IMR-90 (cell line): Measurements from ENCODE around the gene SPSB2. TPM values are rescaled to one million over a fixed set of nuclear protein-coding genes. Genes with fewer than 3 reads are reported as not detected.
"Not testable (repeated sequence)": the region's sequence is repeated elsewhere in the genome, so short reads cannot be mapped to it uniquely, and the experiment has no call there.

Experiments used
- ATAC-seq: fragments of 200-7000 bp; cut with Tn5 transposase; 2 replicates; pipeline ENCODE4 v1.9.1; 2020; ENCODE audit warnings: low read depth, mild to moderate bottlenecking, moderate library complexity
- BruUV-seq: library from RNA; stranded (reverse); fragments of 400-500 nt; replicated peaks from 2 replicates; lab custom pipeline; 2021; lab: Mats Ljungman, UMichigan
- CTCF ChIA-PET: fragments of 300-600 bp; formaldehyde crosslinking; extraction: SDS; loops from one replicate; lab custom pipeline; 2021; ENCODE audit warnings: antibody characterized with exemption; lab: Yijun Ruan, JAX
- POLR2A ChIA-PET: fragments of 300-600 bp; sonication (Branson Sonifier 250); formaldehyde crosslinking; loops from one replicate; lab custom pipeline; 2022; ENCODE audit warnings: antibody characterized with exemption; ENCODE audit not compliant: unreplicated experiment; lab: Charles Lee
- DNase-seq: peaks from one replicate; pipeline ENCODE4 v3.0.0; 2013
- H2AFZ ChIP-seq: replicated peaks from 2 replicates; pipeline ENCODE3; 2013; ENCODE audit warnings: low read length, mild to moderate bottlenecking; ENCODE audit not compliant: poor library complexity
- H2AK5ac ChIP-seq: 2 replicates; pipeline ENCODE4 v1.6.1; 2013; ENCODE audit warnings: low read depth, low read length, inconsistent platforms
- H2AK9ac ChIP-seq: replicated peaks from 2 replicates; pipeline ENCODE3; 2013; ENCODE audit warnings: mild to moderate bottlenecking, low read depth, low read length, moderate library complexity; ENCODE audit not compliant: poor library complexity
- H2BK120ac ChIP-seq: 2 replicates; pipeline ENCODE4 v1.6.1; 2013; ENCODE audit warnings: low read depth, low read length, inconsistent platforms
- H2BK15ac ChIP-seq: 3 replicates; pipeline ENCODE4 v1.6.1; 2013; ENCODE audit warnings: low read depth, low read length, inconsistent platforms
- H2BK20ac ChIP-seq: 2 replicates; pipeline ENCODE4 v1.6.1; 2013; ENCODE audit warnings: low read depth, mild to moderate bottlenecking, inconsistent platforms, low read length, moderate library complexity
- H2BK5ac ChIP-seq: 2 replicates; pipeline ENCODE4 v1.6.1; 2013; ENCODE audit warnings: mild to moderate bottlenecking, low read depth, low read length, inconsistent platforms; ENCODE audit not compliant: poor library complexity, severe bottlenecking
- H3K14ac ChIP-seq: replicated peaks from 2 replicates; pipeline ENCODE4 v1.6.1; 2013; ENCODE audit warnings: low read depth, low read length, inconsistent platforms
- H3K18ac ChIP-seq: 2 replicates; pipeline ENCODE4 v1.6.1; 2013; ENCODE audit warnings: low read depth, low read length, control low read depth
- H3K23ac ChIP-seq: 2 replicates; pipeline ENCODE4 v1.6.1; 2013; ENCODE audit warnings: low read depth, low read length, inconsistent platforms
- H3K27ac ChIP-seq: 2 replicates; pipeline ENCODE4 v1.5.1; 2013; ENCODE audit warnings: mild to moderate bottlenecking, control low read depth, low read length; ENCODE audit not compliant: insufficient read depth
- H3K27me3 ChIP-seq: 2 replicates; pipeline ENCODE4 v1.6.1; 2013; ENCODE audit warnings: low read length; ENCODE audit not compliant: control insufficient read depth, insufficient read depth
- H3K36me3 ChIP-seq: 2 replicates; pipeline ENCODE4 v1.6.1; 2013; ENCODE audit warnings: low read length, mixed read lengths; ENCODE audit not compliant: control insufficient read depth, insufficient read depth
- H3K4ac ChIP-seq: 2 replicates; pipeline ENCODE4 v1.6.1; 2013; ENCODE audit warnings: low read depth, low read length, inconsistent platforms
- H3K4me1 ChIP-seq: 2 replicates; pipeline ENCODE4 v1.6.1; 2013; ENCODE audit warnings: low read length, mixed read lengths; ENCODE audit not compliant: control insufficient read depth, insufficient read depth
- H3K4me2 ChIP-seq: 2 replicates; pipeline ENCODE4 v1.6.1; 2013; ENCODE audit warnings: low read depth, mild to moderate bottlenecking, control low read depth, low read length, moderate library complexity
- H3K4me3 ChIP-seq: 2 replicates; pipeline ENCODE4 v1.5.1; 2013; ENCODE audit warnings: low read depth, mild to moderate bottlenecking, control low read depth, low read length, moderate library complexity; ENCODE audit not compliant: insufficient read depth
- H3K56ac ChIP-seq: 2 replicates; pipeline ENCODE4 v1.6.1; 2013; ENCODE audit warnings: low read length, inconsistent platforms; ENCODE audit not compliant: insufficient read depth; ENCODE audit errors: extremely low read depth
- H3K79me1 ChIP-seq, 2 experiments: 2 replicates each; pipeline ENCODE4 v1.6.1; 2013; ENCODE audit warnings: low read length in 2 of 2, inconsistent platforms in 1 of 2, low read depth in 1 of 2
- H3K9ac ChIP-seq: 2 replicates; pipeline ENCODE4 v1.6.1; 2013; ENCODE audit warnings: low read depth, low read length, control low read depth
- H3K9me1 ChIP-seq: 2 replicates; pipeline ENCODE4 v1.6.1; 2013; ENCODE audit warnings: low read length, inconsistent platforms; ENCODE audit not compliant: insufficient read depth
- H3K9me3 ChIP-seq: 2 replicates; pipeline ENCODE4 v1.6.1; 2013; ENCODE audit warnings: low read length; ENCODE audit not compliant: control insufficient read depth, insufficient read depth
- H4K20me1 ChIP-seq: 2 replicates; pipeline ENCODE4 v1.6.1; 2013; ENCODE audit warnings: low read length, inconsistent platforms; ENCODE audit not compliant: insufficient read depth
- H4K5ac ChIP-seq: 2 replicates; pipeline ENCODE4 v1.6.1; 2013; ENCODE audit warnings: mild to moderate bottlenecking, low read depth, low read length, control low read depth
- H4K8ac ChIP-seq, 2 experiments: 2 replicates each; pipeline ENCODE4 v1.6.1; 2013; ENCODE audit warnings: low read depth in 2 of 2, low read length in 2 of 2, control low read depth in 1 of 2, inconsistent platforms in 1 of 2
- H4K91ac ChIP-seq: 2 replicates; pipeline ENCODE4 v1.6.1; 2013; ENCODE audit warnings: low read depth, low read length, inconsistent platforms; ENCODE audit not compliant: insufficient read depth
- CEBPB ChIP-seq: IDR thresholded peaks from 2 replicates; pipeline ENCODE4 v1.6.1; 2012; ENCODE audit warnings: low read depth, low read length, improper control_type of control experiment
- CTCF ChIP-seq: conservative IDR thresholded peaks from 2 replicates; pipeline ENCODE4 v1.5.1; 2012; ENCODE audit warnings: mild to moderate bottlenecking, low read depth, low read length, improper control_type of control experiment
- NFE2L2 ChIP-seq: fragments of 150-350 bp; IDR thresholded peaks from 2 replicates; pipeline ENCODE4 v1.6.1; 2016; ENCODE audit warnings: low read depth, mild to moderate bottlenecking, low read length
- RCOR1 ChIP-seq: IDR thresholded peaks from 2 replicates; pipeline ENCODE4 v1.6.1; 2012; ENCODE audit warnings: mild to moderate bottlenecking, low read length, improper control_type of control experiment; ENCODE audit not compliant: insufficient replicate concordance
- WGBS, 2 experiments: methylation state at CpG; one replicate each; pipeline versions ENCODE4 v1.1.5 to v1.1.7; 2013; ENCODE audit warnings: missing lambda C conversion rate in 2 of 2; ENCODE audit not compliant: insufficient read length in 1 of 2; ENCODE audit errors: extremely low coverage in 2 of 2; 5-methylcytosine and 5-hydroxymethylcytosine counted together
- dilution Hi-C: fragments of 300-500 bp; cut with HindIII; formaldehyde crosslinking; loops from one replicate; pipeline ENCODE4 v1.14.3; 2018; ENCODE audit warnings: low sequenced_read_pairs; ENCODE audit not compliant: unreplicated experiment
- in situ Hi-C: fragments of 300-500 bp; cut with MboI; formaldehyde crosslinking; loops from 3 replicates; pipeline ENCODE4 v1.14.3; 2019; ENCODE audit warnings: low sequenced_read_pairs, inconsistent platforms, mixed read lengths
- intact Hi-C: fragments of 100-400 bp; cut with micrococcal nuclease; formaldehyde crosslinking; loops from 2 replicates; pipeline ENCODE4 v1.10.0; 2022
- polyA plus RNA-seq, 3 experiments: library from polyadenylated mRNA; depleted of rRNA; stranded (reverse); fragments of >200 nt; gene quantifications; 2 replicates each; pipeline ENCODE4 v1.2.3, GENCODE V29; 2012; ENCODE audit warnings: low replicate concordance in 1 of 3
- total RNA-seq: library from RNA; depleted of rRNA; stranded (reverse); fragments of >200 nt; gene quantifications from 2 replicates; pipeline ENCODE4 v1.2.3, GENCODE V29; 2012

Gene SPSB2
- total and polyA plus RNA-seq, 2 of the 4 experiments (the other 2 are of a cell fraction), result 1.3 to 4.1 TPM

- Histone ChIP-seq H3K36me3 (peaks cover 17% of the 10 kb centered on the region), H2BK120ac (no peak overlapping the region), H3K9me3 (no peaks in the 10 kb centered on the region), H3K27me3 (no peaks in the 10 kb centered on the region), H3K14ac (no peak overlapping the region), H4K8ac (no peak overlapping the region), H2BK5ac (no peak overlapping the region), H2BK20ac (no peak overlapping the region), H3K27ac (no peak overlapping the region), H3K9me1 (0 out of 2 replicates have a peak, but pooled peaks cover 6% of the 10 kb centered on the region), H3K4me2 (no peak overlapping the region), H2BK15ac (no peak overlapping the region), H3K23ac (no peak overlapping the region), H4K91ac (no peak overlapping the region), H3K4me3 (no peak overlapping the region), H3K4me1 (no peaks in the 10 kb centered on the region), H3K79me1 (peaks cover 3 to 4% of the 10 kb centered on the region in 2 experiments; a peak in 2 of 4 replicates), H3K56ac (no peak overlapping the region), H2AK9ac (no peak overlapping the region), H3K4ac (no peak overlapping the region), H3K9ac (no peak overlapping the region), H4K5ac (no peak overlapping the region), H2AK5ac (no peak overlapping the region), H2AFZ (no peak overlapping the region), H3K18ac (no peak overlapping the region), H4K20me1 (no peaks in the 10 kb centered on the region)
- ChIA-PET CTCF (no interaction called here), POLR2A (no interaction called here)
- dilution Hi-C loops (no loop called here), in situ Hi-C loops (no loop called here), intact Hi-C loops (no loop called here)
- ATAC-seq, result no peak
- no TSS peak for BruUV-seq
- TF ChIP-seq CTCF, result no peak
- TF ChIP-seq RCOR1, result no peak
- TF ChIP-seq NFE2L2, result no peak
- no peak for TF ChIP-seq CEBPB
- 100% methylated on average over 3 of the region's 5 CpGs; no CpG with 5 or more reads in 1 of the 2 experiments for WGBS, 2 experiments
- DNase-seq, result no peak
Measured at GRCh38 chr12:6883252-6883651, 10.1 kb upstream of the SPSB2 start.

GRCh38 chr12:6879824-6880223 lies 6.7 kb upstream of the SPSB2 start:
- dilution Hi-C loops, H2AK9ac ChIP-seq, H2BK5ac ChIP-seq, H3K27ac ChIP-seq, H3K27me3 ChIP-seq, H2BK15ac ChIP-seq, H3K4me3 ChIP-seq, H3K9me3 ChIP-seq, intact Hi-C loops, CTCF ChIA-PET, H3K14ac ChIP-seq, H4K8ac ChIP-seq, H3K4ac ChIP-seq, ATAC-seq, H3K18ac ChIP-seq, H2BK120ac ChIP-seq, H4K5ac ChIP-seq, H3K23ac ChIP-seq, DNase-seq, H3K56ac ChIP-seq, H3K9ac ChIP-seq, H2AK5ac ChIP-seq, H2BK20ac ChIP-seq, H4K91ac ChIP-seq, H3K79me1 ChIP-seq, BruUV-seq, H3K4me1 ChIP-seq, H3K4me2 ChIP-seq, H4K20me1 ChIP-seq, H2AFZ ChIP-seq, H3K9me1 ChIP-seq, in situ Hi-C loops: not testable (repeated sequence)
- H3K36me3 ChIP-seq, result peaks cover 19% of the 10 kb centered on the region
- WGBS, 2 experiments, result 89% methylated on average over 4 of the region's 11 CpGs; no CpG with 5 or more reads in 1 of the 2 experiments
- POLR2A ChIA-PET, result interaction anchor here (1.1 kb wide), 1 partner anchor 11 kb away, joined by 9 read pairs; no protein-coding TSS in a partner anchor
